HG02763 (cell line): ENCODE data around the gene ZNHIT1.
A peak's percentile ranks its signal among the peaks of the same experiment; 100 is the strongest.
"Not testable (repeated sequence)": the region's sequence is repeated elsewhere in the genome, so short reads cannot be mapped to it uniquely, and the experiment has no call there.

Source experiments
- ATAC-seq: cut with Tn5 transposase; IDR thresholded peaks from one replicate; pipeline ENCODE4 v1.9.1; 2021; ENCODE audit warnings: mild to moderate bottlenecking, moderate library complexity; ENCODE audit not compliant: unreplicated experiment

The ZNHIT1 gene

DNA sequence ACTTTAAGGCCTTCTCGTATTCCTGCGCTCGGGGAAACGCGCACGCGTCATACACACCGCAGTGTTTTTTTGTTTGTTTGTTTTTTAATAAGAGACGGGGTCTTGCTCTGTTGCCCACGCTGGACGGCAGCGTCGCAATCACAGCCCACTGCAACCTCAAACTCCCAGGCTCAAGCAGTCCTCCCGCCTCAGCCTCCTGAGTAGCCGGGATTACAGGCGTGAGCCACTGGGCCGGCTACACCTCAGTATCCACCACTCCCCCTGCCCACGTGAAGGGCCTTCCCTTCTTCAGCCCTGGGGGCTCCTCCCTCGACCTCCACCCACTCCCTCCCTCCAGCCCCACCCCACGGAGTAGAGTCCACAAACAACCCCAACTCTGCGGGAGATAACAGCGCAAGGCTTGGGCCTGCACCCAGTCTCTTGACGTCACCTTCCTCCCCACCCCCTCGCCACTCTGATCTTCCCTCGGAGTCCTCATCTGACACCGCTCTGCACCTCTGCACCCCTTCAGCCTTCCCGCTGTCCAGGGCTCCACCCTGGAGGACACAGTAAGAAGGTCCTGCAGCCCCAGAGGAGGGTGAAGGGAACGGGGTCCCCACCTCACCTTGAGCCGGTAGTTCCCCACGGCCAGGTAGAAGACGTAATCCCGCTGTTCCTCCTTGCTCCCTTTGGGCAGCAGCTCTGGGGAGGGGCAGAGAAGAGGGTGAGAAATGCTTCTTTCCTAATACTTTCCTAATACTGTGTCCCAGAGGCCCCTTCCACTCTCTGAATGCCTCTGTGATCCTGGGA is 22.5 kb downstream of the ZNHIT1 start:
- no peak for ATAC-seq

DNA sequence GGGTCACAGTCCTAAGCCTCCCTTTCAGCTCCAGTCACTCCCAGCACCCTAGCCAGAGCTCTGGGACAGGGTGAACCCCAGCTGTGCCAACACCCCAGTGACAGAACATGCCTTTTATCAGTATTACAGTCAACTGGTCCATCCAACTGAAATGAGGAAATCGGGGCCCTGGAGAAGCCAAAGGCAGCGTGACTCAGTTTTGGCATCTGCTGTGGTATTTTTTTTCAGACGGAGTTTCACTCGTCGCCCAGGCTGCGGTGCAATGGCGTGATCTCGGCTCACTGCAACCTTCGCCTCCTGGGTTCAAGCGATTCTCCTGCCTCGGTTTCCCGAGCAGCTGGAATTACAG is 23.0 kb downstream of the ZNHIT1 start:
- no peak for ATAC-seq

DNA sequence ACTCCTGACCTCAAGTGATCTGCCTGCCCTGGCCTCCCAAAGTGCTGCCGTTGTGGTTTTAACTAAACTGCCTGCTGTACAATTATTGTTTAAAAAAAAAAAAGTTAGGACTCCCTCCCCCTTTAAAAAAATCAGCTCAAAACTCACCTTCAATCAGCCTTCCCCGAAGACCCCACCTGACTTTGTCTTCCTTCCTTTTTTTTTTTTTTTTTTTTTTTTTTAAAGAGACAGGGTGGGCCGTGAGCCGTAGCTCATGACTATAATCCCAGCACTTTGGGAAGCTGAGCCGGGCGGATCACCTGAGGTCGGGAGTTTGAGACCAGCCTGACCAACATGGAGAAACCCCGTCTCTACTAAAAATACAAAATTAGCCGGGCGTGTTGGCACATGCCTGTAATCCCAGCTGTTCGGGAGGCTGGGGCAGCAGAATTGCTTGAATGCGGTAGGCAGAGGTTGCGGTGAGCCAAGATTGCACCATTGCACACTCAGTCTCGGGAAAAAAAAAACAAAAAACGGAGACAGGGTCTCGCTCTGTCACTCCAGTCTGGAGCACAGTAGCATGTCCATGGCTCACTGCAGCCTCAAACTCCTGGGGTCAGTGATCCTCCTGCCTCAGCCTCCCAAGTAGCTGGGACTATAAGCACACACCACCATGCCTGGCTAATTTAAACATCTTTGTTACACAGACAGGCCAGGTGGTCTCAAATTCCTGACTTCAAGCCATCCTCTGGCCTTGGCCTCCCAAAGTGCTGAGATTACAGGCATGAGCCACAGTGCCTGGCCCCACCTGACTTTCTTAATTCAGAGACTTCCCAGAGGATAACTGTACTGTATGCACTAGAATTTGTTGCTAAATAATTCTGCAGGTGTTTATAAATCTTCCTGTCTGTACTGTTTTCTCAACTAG is 23.7 kb downstream of the ZNHIT1 start:
- no peak for ATAC-seq

- no peak for ATAC-seq
Observed at GRCh38 chr7:101243646-101244374, 25.8 kb downstream of the ZNHIT1 start.

- peak; percentile 91 for ATAC-seq
Observed at GRCh38 chr7:101244375-101245146, 26.6 kb downstream of the ZNHIT1 start, which contains the start of gene FIS1. Gene FIS1 (minus strand): TSS chr7:101245081. CDS start chr7:101245004, 77 bp downstream.

GRCh38 chr7:101245147-101245668 is 27.2 kb downstream of the ZNHIT1 start:
- no peak for ATAC-seq

- no peak for ATAC-seq
Observed at GRCh38 chr7:101248276-101248675, 30.3 kb downstream of the ZNHIT1 start.

DNA sequence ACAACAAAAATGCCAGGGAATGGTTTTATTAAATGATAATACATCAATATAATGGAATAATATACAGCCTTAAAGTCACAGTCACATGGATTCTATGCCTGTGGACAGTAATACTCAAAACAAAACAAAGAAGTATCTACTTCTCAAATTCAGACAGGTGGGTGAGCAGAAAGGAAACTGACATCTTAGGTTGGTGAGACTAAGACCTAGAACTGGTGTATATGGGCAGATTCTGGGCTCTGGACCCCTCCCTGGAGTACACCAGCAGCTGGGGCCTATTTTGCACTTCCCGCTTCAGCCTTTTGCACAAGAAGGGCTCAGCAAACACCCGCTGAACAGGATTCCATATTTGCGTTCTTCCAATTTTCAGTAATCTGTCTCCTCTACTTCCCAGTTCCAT is 32.4 kb downstream of the ZNHIT1 start:
- no peak for ATAC-seq

GRCh38 chr7:101251871-101252659 is 34.1 kb downstream of the ZNHIT1 start:
- peak; percentile 97 for ATAC-seq

- ATAC-seq, result not testable (repeated sequence)
Observed at GRCh38 chr7:101253199-101253598, 35.2 kb downstream of the ZNHIT1 start.

GRCh38 chr7:101255796-101256195 is 37.8 kb downstream of the ZNHIT1 start:
- ATAC-seq, result no peak

- ATAC-seq, result no peak
Observed at GRCh38 chr7:101258243-101258731, 40.3 kb downstream of the ZNHIT1 start.

DNA sequence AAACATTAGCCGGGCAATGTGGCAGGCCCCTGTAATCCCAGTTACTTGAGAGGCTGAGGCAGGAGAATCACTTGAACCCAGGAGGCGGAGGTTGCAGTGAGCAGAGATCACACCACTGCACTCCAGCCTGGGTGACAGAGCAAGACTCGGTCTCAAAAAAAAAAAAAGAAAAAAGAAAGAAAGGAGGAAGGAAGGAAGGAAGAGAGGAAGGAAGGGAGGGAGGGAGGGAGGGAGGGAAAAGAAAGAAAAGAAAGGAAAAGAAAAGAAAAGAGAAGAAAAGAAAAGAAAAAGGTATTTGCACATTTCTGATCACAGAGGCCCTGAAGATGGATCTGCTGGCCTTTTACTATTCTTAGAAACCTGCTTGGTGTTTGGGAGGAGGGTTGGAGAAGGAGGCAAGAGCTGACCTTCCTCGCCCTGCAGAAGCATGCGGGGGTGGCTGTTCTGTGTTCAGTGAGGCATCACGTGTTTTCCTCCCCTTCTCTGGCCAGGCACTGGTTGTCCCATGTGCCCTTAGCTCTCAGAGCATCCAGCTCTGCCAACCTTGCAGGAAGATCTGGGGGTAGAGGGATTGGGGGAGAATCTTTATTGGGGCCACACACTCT is 46.2 kb downstream of the ZNHIT1 start:
- not testable (repeated sequence) for ATAC-seq

- no peak for ATAC-seq
Observed at GRCh38 chr7:101265622-101266516, 47.9 kb downstream of the ZNHIT1 start.

DNA sequence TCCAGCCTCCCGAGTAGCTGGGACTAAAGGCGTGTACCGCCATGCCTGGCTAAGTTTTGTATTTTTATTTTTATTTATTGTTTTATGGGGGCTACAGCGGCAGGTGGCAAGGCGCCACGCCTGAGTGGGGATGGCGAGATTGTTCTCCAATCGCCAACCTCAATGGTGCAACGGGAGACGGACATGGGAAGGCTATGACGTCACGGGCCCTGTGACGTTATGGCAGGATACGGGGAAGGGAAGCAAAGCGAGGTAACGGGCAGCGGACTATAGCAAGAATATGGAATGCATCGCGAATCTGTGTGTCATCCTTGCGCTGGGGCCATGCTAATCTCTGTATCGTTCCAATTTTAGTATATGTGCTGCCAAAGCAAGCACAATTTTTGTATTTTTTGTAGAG is 51.7 kb downstream of the ZNHIT1 start:
- ATAC-seq, result no peak

- no peak for ATAC-seq
Observed at GRCh38 chr7:101271021-101271420, 53.1 kb downstream of the ZNHIT1 start.

DNA sequence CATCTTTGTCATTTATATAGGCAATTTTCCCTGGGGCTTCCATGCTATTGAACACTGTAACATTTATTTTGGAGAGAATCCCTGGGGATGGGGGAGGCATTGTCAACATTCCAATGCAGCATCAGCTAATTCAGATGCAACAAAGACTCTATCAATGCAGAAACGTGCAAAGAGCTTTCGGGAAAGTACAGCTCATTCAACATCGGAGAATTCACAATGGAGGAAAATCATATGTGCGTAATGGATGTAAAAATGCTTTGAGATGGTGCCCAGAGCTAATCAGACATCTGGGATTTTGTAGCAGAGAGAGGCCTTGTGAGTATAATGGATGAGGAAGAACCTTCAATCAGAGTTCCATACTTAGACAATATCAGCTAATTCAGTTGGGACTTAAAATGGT is 55.2 kb downstream of the ZNHIT1 start:
- ATAC-seq, result no peak
